Stimulated activated CD4-positive, alpha-beta T cell treated with anti-CD3 and anti-CD28 coated beads, Interleukin-4, amount 100 ng/mL, for 24 hours (primary cell): ENCODE measurements around the gene ARF3.

ENCODE experiments used
- DNase-seq: peaks from one replicate; pipeline ENCODE4 v3.0.0-alpha.2; 2020

ARF3 gene

GRCh38 chr12:48980953-48981756 lies 23.9 kb upstream of the ARF3 start:
- DNase-seq: peak; percentile 39

- peak; percentile 24 for DNase-seq
Measured at GRCh38 chr12:48980389-48980952, 23.2 kb upstream of the ARF3 start.

- DNase-seq: peak; percentile 26
Measured at GRCh38 chr12:48979602-48980388, 22.5 kb upstream of the ARF3 start.

DNA sequence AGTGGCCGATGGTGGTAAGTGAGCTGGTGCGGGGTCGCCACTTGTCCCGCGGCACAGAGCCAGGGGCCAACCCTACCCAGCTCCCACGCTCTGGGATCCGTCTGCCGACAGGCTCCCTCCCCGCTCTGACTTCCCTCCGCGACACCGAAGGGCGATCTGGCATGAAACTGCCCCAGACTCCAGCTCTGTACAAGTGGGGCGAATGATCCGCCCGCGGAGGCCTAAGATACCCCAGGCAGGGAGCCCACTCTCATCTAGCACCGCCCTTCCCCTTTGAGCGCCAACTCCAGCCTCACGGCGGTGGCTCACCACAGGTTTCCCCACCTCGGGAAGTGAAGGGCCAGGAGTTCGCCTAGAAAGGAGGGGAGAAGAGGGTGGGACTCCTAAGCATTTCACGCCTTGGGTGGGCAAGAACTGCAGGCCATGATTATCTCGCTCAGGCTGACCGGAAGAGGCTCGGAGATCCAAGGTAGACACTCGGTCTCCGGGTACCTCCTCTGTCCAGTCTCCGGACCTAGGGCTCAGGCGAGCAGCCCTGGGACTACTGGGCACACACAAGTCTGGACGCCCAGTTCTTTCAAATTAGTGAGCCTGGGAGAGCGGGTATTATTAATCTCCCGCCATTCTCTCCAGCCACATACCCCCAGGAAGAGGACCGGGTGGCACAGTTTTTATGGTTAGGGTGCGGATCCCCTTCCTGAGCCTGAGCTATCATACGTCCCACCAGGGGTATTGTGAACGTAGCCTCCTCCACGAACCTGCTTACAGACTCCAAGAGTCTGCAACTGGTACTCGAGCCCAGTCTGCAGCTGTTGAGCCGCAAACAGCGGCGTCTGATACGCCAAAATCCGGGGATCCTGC lies 21.7 kb upstream of the ARF3 start:
- DNase-seq: peak; percentile 13

- DNase-seq: no peak
Measured at GRCh38 chr12:48978291-48978740, 21.0 kb upstream of the ARF3 start, which contains the start of gene WNT1. Gene WNT1, plus strand, starts transcription at chr12:48978322. Its CDS starts 329 bp downstream, at chr12:48978651.

GRCh38 chr12:48977290-48978281 lies 20.3 kb upstream of the ARF3 start:
- peak; percentile 82 for DNase-seq

GRCh38 chr12:48973941-48974673 lies 16.8 kb upstream of the ARF3 start:
- peak; percentile 37 for DNase-seq

DNA sequence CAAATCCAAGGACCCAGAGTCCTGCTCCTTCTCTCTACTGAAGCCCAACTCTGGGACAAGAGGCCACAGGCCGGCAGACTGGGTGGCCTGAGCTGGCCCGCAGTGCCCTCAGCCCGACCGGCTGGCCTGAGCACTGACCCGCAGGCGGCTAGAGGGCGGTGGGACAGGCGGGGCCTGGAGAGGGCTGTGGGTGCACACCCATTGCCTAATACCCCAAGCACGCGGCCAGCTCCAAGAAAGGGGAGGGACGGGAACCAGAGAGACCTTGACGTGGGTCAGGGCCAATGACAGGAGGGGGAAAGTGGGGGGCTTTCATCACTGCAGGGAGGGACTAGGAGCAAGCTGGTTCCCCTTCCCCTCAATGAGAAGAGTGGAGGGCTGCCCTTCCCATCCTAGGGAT lies 16.2 kb upstream of the ARF3 start:
- no peak for DNase-seq

- DNase-seq: no peak
Measured at GRCh38 chr12:48972952-48973483, 15.7 kb upstream of the ARF3 start.

DNA sequence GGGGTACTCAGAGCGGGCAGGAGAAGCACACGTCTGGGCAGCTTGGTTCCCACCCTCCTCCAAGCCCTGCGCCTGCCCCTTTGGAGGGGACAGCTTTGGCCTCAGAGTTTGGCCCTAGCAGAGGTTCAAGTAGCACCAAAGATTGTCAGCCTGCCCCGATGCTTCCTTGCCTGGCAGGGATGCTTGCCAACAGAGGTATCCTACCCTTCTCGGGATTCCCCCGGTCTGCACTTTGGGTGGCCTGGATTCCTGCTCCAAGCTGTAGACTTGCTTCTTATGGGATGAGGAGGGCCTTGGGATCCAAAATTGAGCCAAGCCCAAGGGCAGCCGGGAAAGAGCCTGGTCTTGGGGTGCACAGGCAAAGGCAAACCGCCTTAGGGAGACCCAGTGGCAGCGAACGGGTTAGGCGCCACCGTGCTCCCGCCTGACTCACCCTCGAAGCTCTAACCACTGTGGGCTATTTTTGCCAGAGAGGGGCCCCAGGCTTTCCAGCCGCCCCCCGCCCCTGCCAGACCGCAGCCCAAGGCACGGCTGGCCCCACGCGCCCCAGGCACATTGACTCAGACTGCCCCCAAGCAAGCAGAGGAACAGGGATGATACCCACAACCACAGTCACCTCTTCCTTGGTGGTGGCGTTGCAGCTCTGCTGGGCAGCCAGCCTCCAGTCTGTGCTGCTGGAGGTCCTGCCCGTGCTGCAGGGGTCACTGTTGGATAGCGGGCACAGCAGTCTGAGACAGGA lies 15.1 kb upstream of the ARF3 start:
- peak; percentile 35 for DNase-seq

DNA sequence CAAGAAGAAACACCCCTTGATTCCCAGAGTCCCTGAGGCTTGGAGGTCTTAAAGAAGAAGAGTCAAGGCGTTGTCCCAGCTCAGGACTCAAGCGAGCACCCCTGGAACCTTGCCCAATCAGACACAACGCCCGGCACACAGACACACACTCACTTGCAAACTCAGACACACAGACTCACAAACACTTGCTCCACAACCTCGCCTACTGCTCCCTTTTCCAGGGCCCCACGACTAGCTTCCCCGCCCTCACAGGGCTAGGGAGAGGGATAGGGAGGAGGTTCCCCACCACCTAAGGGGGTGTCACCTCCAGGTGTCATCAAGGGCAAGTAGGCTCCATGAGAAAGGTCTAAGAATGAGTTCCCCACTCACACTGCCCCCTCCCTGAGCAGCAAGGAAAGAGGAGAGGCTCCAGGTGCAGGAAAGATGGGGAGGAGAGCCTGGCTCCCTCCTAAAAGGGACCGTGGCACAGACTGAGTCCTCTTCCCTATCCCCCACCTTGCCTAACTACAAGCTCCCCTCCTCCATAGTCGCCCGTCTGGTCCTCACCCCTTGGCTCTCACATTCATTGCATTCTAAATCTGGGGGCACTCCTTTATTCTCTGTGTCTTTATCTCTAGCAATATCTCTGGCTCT lies 13.5 kb upstream of the ARF3 start:
- DNase-seq: no peak

- peak; percentile 34 for DNase-seq
Measured at GRCh38 chr12:48969833-48970701, 12.8 kb upstream of the ARF3 start.

DNA sequence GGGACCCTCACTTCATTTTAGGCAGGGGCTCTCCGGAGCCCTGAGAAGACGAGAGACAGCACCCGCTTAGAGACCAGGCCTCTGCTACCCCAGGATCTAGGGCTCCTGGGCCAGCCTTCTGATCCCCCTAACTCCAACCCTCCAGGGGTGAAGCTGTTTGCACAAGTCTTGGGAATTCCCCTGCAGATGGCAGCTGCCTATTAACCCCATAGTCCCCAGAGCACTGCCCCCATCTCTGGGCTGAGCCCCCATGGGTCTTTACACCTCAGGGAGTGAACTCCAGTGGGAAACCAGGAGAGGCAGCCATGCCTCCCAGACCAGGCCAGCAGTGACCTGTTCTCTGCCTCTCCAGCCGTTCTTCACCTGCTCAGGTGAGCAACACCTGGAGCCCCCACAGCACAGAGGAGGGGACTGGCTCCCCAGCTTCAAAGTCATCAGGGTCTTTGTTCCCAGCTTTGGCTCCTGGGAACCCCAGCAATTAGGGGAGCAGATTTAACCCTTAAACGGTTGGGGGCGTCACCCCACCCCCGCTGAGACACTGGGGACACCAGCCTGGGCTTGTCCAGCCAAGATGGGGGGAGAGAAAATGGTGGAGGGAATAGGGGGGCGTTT lies 12.0 kb upstream of the ARF3 start:
- no peak for DNase-seq

DNA sequence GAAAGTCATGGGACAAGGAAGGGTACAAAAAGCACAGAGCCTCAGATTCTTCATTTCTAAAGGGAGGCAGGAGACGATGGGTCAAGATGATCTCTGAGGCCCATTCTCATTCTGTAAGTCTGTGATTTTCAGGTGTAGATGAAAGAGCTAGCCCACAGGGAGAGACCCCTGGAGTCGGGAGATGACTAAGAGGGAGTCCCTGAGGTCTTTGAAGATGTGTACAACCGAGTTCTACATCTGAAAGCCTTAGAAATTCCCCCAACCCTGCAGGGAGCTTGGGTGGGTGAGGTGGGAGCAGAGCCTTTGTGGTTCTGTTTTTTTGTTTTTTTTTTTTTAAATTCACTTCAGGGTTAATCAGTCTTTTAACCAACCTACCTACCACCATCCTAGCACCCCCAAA lies 11.2 kb upstream of the ARF3 start:
- no peak for DNase-seq

- no peak for DNase-seq
Measured at GRCh38 chr12:48967991-48968390, 10.7 kb upstream of the ARF3 start.

GRCh38 chr12:48966177-48966895 lies 9.0 kb upstream of the ARF3 start:
- no peak for DNase-seq

GRCh38 chr12:48965298-48965838 lies 8.1 kb upstream of the ARF3 start:
- DNase-seq: no peak
